ENCODE results near the gene GUCD1.

The GUCD1 gene

DNA sequence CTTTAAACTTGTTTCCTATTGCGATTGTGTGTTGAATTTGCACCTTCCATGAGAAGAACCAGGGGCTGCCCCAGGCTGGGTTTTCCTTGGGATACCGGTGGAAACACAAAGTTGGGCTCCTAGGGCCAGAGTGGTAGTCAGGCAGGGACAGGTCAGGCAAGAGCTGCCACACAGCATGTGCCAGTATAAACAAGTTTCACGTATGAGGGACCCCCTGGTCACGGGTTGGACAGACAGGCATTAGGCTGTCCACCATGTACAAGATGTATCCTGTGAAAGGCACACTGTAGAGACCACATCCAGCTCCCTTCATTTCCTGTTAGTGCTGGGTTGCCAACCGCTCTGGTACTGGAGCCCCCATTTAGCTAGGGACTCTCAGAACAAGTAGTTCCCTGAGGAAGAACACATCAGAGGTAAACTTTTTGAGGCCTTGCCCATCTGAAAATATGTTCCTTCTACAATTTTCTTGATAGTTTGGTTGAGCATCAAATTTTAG lies 51.0 kb downstream of the GUCD1 start:
- DNase-seq (ENCODE audit: low read depth in 3 of 3) = no peak

DNA sequence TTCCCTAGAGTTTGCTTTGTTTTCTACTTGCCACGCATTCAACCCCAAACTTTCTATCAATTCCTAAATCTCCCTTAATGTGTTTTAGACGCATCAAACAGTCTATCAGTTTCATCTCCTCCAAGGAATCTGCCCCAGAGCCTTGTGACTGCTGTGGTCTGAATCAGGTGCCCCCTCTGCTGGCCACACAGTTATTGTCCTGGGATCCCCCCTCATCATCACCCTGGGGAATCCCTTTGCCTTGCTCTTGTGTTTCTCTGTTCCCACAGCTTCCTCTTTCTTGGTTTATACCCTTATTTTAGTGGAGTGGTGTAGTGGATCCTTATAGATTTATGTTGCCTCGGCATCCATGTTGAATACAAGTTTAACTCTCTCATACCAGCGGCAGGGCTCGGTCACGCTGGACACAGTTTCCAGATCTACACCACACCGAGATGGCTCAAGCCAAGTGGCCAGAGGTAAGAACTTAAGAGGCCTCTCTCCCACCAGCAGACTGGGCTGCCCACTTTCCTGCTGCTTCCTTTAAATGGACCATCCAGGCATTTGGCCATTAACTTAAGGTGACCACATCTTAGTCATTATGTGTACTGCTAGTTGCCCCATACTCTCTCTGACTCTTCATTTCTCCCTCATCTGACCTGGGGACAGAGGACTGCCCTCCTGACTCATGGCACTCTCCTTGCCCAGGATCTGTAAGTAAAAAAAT lies 51.6 kb downstream of the GUCD1 start:
- DNase-seq (ENCODE audit: low read depth in 3 of 3) = peak; percentile 30 to 49 (median 31)

DNA sequence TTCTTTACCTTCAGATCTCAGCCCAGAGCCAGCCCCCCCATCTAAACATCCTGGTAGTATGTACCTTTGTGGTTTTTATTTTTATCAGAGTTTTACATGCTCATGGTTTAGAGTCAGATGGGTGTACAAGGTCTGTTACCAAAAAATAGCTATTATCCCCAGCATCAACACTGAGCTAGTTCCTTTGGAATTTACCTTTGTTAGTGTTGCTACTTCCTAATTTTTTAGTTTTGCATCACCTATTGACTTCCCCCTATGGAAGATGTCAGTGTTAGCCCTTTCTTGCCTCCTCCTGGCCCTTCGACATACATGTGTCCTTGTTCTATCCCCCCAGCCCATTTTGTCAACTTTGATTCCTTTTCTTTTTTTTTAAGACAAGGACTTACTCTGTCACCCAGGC lies 52.4 kb downstream of the GUCD1 start:
- DNase-seq (ENCODE audit: low read depth in 3 of 3) = no peak

DNA sequence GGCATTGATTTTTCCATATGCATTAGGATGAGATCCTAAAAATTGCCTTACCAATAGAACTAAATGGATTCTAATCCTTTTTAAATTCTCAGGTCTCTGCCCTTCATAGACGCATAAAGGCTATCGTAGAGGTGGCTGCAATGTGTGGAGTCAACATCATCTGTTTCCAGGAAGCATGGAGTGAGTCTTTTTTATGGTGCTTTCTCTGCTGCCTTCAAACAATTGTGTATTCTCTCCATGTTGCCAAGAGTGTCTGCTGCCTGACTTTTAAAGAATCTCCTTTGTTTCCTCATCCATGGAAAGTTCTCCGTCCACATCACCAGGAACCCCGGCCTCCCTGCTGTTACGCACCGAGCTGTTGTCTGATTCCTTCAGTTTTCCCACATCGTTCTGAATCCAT lies 52.9 kb downstream of the GUCD1 start:
- no peak for DNase-seq (ENCODE audit: low read depth in 3 of 3)

DNA sequence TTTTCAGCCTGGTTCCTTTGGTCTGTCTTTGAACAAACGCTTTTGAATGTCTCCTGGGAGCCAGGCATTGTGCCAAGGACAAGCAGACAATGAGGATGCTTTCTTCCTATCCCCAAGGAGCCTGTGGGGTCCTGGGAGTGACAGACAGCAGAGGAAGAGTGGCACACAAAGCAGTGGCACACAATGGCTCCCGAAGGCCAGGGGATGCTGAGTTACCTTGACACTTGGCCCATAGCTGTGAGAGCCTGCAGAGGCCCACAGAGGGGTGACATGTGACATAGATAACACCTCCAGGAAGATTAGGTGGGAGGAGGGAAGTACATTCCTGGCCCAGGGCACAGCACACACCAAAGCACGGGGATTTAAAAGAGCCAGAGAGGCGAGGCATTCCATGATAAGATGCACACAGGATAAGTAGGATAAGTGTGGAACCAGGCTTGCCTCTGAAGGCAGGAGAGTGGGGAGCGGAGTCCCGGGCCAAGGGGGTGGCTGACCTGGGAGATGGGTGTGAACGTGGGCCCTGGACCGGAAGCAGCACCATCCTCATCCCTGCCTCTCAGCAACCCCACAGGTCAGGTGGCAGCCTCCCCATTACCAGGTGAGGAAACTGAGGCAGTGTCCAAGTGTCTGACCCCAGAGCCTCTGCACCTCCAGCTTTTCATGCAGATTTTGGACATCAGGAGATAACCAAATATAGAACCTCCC lies 53.5 kb downstream of the GUCD1 start:
- no peak for DNase-seq (ENCODE audit: low read depth in 3 of 3)

DNA sequence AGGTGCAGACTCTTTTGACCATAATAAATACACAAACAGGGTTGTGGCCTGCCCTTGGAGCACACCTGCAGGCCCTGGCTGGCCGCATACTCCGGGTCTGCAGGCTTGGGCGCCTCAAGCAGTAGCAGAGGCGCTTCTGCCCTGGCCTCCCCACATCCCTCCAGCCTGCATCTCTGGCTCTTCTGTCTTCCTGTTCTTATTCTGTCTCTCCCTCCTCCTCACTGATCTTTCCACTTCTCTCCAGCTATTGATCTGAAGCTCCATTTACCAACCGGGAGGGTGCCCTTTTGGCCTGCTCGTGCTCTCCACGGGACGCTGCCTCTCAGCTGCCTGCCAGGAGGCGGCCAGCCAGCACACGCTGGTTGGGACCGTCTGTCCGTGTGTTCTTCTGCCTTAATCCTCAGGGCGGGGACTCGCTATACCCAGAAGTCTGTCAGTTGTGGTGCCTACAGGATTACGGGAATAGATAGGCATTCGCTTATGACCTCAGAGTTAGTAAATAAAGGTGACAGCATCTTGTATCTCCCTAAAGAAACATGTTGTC lies 54.6 kb downstream of the GUCD1 start:
- no peak for DNase-seq (ENCODE audit: low read depth in 3 of 3)

DNA sequence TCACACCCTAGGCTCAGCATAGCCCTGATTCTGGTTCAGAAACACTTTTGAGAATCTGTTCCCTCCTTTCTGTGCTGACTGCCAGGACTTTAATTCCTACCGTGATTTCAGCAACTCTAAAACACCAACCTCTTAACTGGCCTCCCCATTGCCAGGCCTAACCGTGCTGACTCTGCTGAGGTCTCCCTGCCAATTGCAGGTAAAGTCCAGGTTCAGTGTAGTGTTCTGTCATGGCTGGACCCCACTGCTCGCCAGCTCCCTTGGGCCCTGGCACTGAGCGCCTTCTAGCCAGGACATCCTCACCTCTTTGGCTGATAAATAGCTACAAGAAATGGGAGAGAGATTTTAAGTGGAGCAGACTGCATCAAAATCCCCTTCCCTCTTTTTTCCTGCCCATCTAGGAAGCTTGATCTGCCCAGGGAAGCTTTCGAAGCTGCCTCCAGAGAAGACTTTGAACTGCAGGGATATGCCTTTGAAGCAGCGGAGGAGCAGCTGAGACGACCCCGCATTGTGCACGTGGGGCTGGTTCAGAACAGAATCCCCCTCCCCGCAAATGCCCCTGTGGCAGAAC lies 55.1 kb downstream of the GUCD1 start:
- DNase-seq (ENCODE audit: low read depth in 3 of 3) = no peak

DNA sequence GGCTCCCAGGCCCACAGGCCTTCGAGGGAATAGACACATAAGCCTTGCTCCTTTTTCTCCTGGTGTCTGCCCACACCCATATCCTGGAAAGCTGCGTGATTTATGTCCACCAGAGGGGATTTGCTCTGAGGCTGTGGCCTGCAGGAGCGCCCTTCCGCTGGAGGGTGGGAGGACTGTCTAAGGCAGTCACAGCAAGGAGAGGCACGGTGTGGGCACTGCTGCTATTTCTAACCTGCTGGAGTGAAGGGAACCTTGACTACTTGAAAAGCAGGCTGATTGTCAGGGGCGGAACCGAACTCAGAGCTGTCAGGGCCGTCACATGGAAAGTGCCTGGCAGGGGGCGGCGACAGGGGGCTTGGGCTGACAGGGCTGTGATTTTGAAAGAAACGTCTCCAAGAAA lies 56.1 kb downstream of the GUCD1 start:
- no peak for DNase-seq (ENCODE audit: low read depth in 3 of 3)

DNA sequence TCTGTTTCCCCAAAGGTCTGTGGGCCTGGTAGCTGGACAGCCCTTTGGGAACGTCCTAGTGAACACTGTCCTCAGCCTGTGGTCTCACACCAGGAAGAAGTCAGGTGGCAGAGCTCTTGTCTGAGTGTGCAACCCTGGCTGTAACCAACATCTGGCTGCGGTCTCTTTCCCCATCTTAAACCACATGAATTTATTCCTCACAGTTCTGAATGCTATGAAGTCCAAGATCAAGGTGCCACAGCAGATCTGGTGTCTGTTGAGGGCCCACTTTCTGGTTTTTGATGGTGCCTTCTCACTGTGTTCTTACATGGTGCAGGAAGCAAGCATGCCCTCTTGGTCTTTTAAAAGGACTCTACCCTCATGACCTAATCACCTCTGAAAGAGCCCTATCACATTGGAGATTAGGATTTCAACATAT lies 57.1 kb downstream of the GUCD1 start:
- DNase-seq (ENCODE audit: low read depth in 3 of 3) = no peak

DNA sequence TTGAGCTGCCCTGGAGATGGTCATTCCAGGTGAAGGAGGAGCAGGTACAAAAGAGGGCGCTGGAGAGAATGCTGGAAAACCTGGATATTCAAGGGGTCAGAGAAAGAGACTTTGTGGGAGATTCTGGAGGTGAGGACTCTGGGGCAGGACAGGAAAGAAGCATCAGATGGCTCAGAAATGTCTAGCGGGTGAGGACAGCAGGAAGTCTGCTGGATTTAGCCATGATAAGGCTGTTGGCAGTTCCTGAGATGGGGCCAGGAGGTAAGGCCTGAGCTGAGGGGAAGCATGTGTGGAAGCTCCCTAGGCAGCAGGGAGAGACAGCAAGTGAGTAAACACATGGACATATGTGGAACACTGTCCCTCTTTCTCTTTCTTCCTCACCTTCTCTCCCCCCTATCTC lies 58.3 kb downstream of the GUCD1 start:
- no peak for DNase-seq (ENCODE audit: low read depth in 3 of 3)

DNA sequence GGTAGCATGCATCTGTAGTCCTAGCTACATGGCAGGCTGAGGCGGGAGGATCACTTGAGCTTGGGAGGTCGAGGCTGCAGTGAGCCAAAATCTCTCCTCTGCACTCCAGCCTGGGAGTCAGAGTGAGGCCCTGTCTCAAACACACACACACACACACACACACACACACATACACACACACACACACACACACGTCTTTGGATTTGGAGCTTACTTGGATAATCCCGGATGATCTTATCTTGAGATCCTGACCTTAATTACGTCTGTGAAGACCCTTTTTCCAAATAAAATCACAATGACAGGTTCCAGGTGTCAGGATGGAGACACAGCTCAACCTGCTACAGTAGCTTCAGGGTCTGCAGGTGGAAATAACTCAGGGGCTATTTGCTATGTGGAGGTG lies 58.7 kb downstream of the GUCD1 start:
- DNase-seq (ENCODE audit: low read depth in 3 of 3) = no peak

DNA sequence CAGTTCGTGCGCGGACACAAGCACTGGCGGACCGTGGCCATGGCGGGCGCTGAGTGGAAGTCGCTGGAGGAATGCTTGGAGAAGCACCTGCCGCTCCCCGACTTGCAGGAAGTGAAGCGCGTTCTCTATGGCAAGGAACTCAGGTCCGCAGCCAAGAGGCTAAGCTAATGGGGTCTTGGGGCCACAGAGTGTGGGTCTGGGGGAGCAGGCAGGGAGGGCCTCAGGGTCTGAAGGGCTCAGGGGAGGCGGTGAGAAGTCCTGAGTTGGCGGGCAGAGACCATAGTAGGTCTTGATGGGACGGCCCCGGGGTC lies 59.6 kb downstream of the GUCD1 start:
- DNase-seq (ENCODE audit: low read depth in 3 of 3) = no peak

DNA sequence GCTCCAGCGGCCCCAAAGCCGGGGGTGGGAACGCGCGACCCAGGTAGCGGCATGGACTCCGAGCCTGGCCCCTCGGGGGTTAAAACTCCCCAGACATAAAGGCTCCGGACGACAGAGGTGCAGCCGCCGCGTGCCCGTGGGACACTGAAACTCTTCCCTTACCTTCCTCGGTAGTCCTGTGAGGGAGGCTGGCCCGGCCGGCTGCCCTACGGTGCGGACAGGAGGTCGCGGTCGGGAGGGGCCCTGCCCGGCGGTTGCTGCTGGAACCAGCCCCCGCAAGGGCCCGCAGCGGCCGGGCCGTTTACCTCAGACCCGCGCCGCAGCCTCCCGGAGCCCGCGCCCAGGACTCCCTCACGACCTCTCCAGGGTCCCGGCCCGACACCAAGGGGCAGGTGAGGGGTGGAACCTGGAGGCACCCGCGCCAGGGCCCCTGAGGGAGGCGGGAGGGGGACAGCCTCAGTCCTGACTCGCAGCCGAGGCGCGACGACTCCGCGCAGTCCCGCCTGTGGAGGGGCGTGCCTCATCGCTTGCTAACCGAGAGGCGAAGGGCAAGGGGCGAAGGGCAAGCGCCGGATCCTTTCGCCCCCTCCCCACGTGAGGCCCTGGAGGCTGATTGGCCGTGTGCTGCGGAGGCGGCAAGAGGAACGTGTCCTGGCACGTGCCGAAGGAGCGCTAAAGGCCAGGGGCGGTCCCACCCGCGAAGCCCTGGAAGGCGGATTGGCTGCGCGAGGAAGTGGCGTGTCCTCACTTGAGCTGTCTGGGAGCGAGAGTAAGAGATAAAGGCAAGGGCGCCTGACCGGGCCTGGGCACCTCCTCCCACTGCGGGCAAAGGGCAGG lies 60.2 kb downstream of the GUCD1 start, which contains the start of gene UPB1:
Gene UPB1, plus strand, starts transcription at position 805 of the 837 bp plus-strand sequence. CDS start 72 bp downstream, outside the sequence.
- no peak for DNase-seq (ENCODE audit: low read depth in 3 of 3)

DNA sequence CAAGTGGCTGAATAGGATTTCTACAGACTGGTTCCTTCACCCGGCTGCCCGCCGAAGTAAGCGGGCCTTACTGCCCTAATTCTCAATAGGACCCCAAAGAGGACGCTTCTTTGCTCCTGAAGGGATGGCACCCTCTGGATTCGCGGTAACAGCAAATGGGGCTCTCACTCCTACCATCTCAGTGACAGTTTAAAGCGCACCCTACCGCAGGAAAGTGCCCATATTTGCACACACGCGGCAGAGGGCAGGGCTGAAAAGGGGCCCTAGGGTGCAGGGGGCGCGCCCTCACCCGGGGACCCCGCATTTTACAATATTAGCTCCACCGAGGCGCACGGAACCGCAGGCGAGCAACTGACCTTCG lies 60.8 kb downstream of the GUCD1 start:
- DNase-seq (ENCODE audit: low read depth in 3 of 3) = no peak

DNA sequence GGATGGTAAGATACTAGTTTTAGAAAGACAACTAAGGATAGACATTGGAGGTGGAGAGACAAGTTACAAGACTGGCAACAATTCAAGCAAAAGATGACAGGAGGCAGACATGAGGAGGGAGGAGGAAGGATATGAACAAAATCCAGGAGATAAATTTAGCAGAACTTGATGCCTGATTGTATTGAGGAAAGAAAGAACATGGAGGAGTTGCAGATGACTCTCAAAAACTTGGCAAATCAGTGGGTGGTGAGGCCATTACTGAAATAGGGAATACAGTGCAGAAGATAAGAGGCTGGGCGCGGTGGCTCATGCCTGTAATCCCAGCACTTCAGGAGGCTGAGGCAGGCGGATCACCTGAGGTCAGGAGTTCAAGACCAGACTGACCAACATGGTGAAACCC lies 62.5 kb downstream of the GUCD1 start:
- DNase-seq (ENCODE audit: low read depth in 3 of 3) = no peak
